Measurements from ENCODE around the gene OTOA. TPM values are rescaled to one million over a fixed set of nuclear protein-coding genes. Genes with fewer than 3 reads are reported as not detected.

The OTOA gene
- total and polyA plus RNA-seq, 2 of the 8 experiments (the other 6 are each of a cell fraction or from before 2014, with no cell fraction given), result 0.06 to 0.32 TPM

GRCh38 chr16:21723532-21723931 lies 59.8 kb downstream of the OTOA start:
- ChIA-PET CTCF (ENCODE audit: partially characterized antibody) (no interaction called here), POLR2A (ENCODE audit: partially characterized antibody) (no interaction called here)
- Histone ChIP-seq H3K27ac (ENCODE audit: low read depth, low read length) (no peak overlapping the region), H2BK5ac (ENCODE audit: low read depth, low read length) (no peak overlapping the region), H4K8ac (ENCODE audit: extremely low read depth, insufficient read depth, low read length) (no peak overlapping the region), H2BK120ac (replicated peaks; ENCODE audit: low read depth, low read length) (no peak overlapping the region), H3K27me3 (replicated peaks in 1 of 4; ENCODE audit: control insufficient read depth in 3 of 4, extremely low read depth in 1 of 4, insufficient read depth in 3 of 4, low read length in 3 of 4) (no peaks in the 10 kb centered on the region), H2BK20ac (ENCODE audit: low read length) (no peak overlapping the region), H3K4me3 (ENCODE audit: extremely low read depth in 1 of 4, insufficient read depth in 2 of 4, low read depth in 3 of 4, low read length in 4 of 4) (no peak overlapping the region), H2AK5ac (ENCODE audit: low read depth, low read length) (no peak overlapping the region), H3K56ac (replicated peaks; ENCODE audit: insufficient read length, low read depth, low read length) (no peak overlapping the region), H3K9ac (replicated peaks in 1 of 4; ENCODE audit: extremely low read depth in 1 of 4, low read depth in 3 of 4, low read length in 3 of 4) (no peak overlapping the region), H3K23ac (ENCODE audit: insufficient read length) (no peak overlapping the region), H3K9me3 (ENCODE audit: insufficient read depth in 2 of 2, low read depth in 1 of 2, low read length in 1 of 2) (no peaks in the 10 kb centered on the region), H4K20me1 (replicated peaks in 1 of 2; ENCODE audit: control insufficient read depth in 1 of 2, insufficient read depth in 2 of 2, low read length in 2 of 2) (no peaks in the 10 kb centered on the region), H2BK12ac (ENCODE audit: low read depth, low read length) (no peak overlapping the region), H3K4me2 (ENCODE audit: insufficient read depth in 1 of 2, low read depth in 2 of 2, low read length in 2 of 2) (no peak overlapping the region), H2AFZ (ENCODE audit: low read length) (no peak overlapping the region), H4K91ac (replicated peaks; ENCODE audit: insufficient read length, low read length) (no peak overlapping the region), H3K4ac (replicated peaks; ENCODE audit: insufficient read length, low read depth, low read length) (no peak overlapping the region), H3K36me3 (ENCODE audit: control insufficient read depth in 2 of 4, insufficient read depth in 4 of 4, low read length in 3 of 4) (no peaks in the 10 kb centered on the region), H3K79me2 (ENCODE audit: control insufficient read depth in 1 of 2, insufficient read depth in 2 of 2, low read length in 2 of 2) (no peaks in the 10 kb centered on the region), H3K14ac (ENCODE audit: insufficient read length) (no peak overlapping the region), H3K79me1 (ENCODE audit: low read depth, low read length) (no peaks in the 10 kb centered on the region), H3K4me1 (replicated peaks in 1 of 4; ENCODE audit: control insufficient read depth in 3 of 4, insufficient read depth in 4 of 4, low read length in 3 of 4) (no peaks in the 10 kb centered on the region), H2BK15ac (ENCODE audit: low read length) (no peak overlapping the region), H3K18ac (ENCODE audit: extremely low read depth, low read length) (no peak overlapping the region), H3K23me2 (ENCODE audit: low read depth, low read length) (no peaks in the 10 kb centered on the region), H4K5ac (ENCODE audit: insufficient read length, low read depth, low read length) (no peak overlapping the region)
- 85% methylated on average over 2 of the region's 2 CpGs; no CpG with 5 or more reads in 1 of the 2 experiments for WGBS, 2 experiments (ENCODE audit: extremely low coverage in 1 of 2, insufficient coverage in 1 of 2, insufficient read length in 1 of 2, insufficient replicate concordance in 2 of 2, low coverage in 1 of 2, low lambda C conversion rate in 2 of 2, missing lambda C conversion rate in 1 of 2)
- DNase-seq (ENCODE audit: low read depth in 1 of 2, low spot score in 2 of 2) (no peak), FAIRE-seq (no peak)
- TF ChIP-seq MAFK (IDR thresholded peaks at IDR 0.05; ENCODE audit: low read depth, low read length), result no peak
- no peak for TF ChIP-seq TAF1 (IDR thresholded peaks at IDR 0.05; ENCODE audit: low read depth, low read length)
- no peak for TF ChIP-seq NRF1 (IDR thresholded peaks at IDR 0.05; ENCODE audit: low read depth, low read length)
- TF ChIP-seq SIRT6 (IDR thresholded peaks at IDR 0.05; ENCODE audit: low read length), result no peak

All from H1 (cell line).